DOHH2 (cell line): Measurements from ENCODE around the gene SLC6A6.

ENCODE experiments used
- H3F3A ChIP-seq: fragments of 200-600 bp; sonication (generic), shearing (Covaris generic); 2 replicates; pipeline ENCODE4 v1.6.0; 2016; ENCODE audit warnings: antibody characterized with exemption, mild to moderate bottlenecking; ENCODE audit not compliant: control insufficient read depth, insufficient read depth
- H3K27ac ChIP-seq: fragments of 200-600 bp; sonication (generic); 2 replicates; pipeline ENCODE4 v1.5.1; 2014; ENCODE audit warnings: low read depth, mild to moderate bottlenecking, low read length, moderate library complexity
- H3K27me3 ChIP-seq: fragments of 200-600 bp; sonication (generic); 2 replicates; pipeline ENCODE4 v1.6.1; 2014; ENCODE audit warnings: mild to moderate bottlenecking, low read length, mixed read lengths; ENCODE audit not compliant: control insufficient read depth
- H3K36me3 ChIP-seq: fragments of 200-600 bp; sonication (generic); 2 replicates; pipeline ENCODE4 v1.6.1; 2014; ENCODE audit warnings: mild to moderate bottlenecking, low read length, moderate library complexity, mixed read lengths; ENCODE audit not compliant: control insufficient read depth
- H3K4me1 ChIP-seq: fragments of 200-600 bp; sonication (generic); 2 replicates; pipeline ENCODE4 v1.6.1; 2014; ENCODE audit warnings: mild to moderate bottlenecking, low read length, mixed read lengths; ENCODE audit not compliant: control insufficient read depth
- H3K4me2 ChIP-seq: fragments of 200-600 bp; sonication (generic); 2 replicates; pipeline ENCODE4 v1.6.0; 2014; ENCODE audit warnings: mild to moderate bottlenecking, low read length, moderate library complexity
- H3K4me3 ChIP-seq: fragments of 200-600 bp; sonication (generic); 2 replicates; pipeline ENCODE4 v1.5.1; 2014; ENCODE audit warnings: mild to moderate bottlenecking, low read length, mixed read lengths
- H3K79me2 ChIP-seq: fragments of 200-600 bp; sonication (generic); 2 replicates; pipeline ENCODE4 v1.6.1; 2014; ENCODE audit warnings: mild to moderate bottlenecking, low read length, mixed read lengths; ENCODE audit not compliant: control insufficient read depth
- H3K9me2 ChIP-seq: fragments of 200-600 bp; sonication (generic); replicated peaks from 2 replicates; pipeline ENCODE4 v1.6.1; 2014; ENCODE audit warnings: mild to moderate bottlenecking, low read length, mixed read lengths; ENCODE audit not compliant: control insufficient read depth
- H3K9me3 ChIP-seq: fragments of 200-600 bp; sonication (generic); 2 replicates; pipeline ENCODE4 v1.6.1; 2014; ENCODE audit warnings: antibody characterized with exemption, low read length, mixed read lengths; ENCODE audit not compliant: control insufficient read depth, insufficient read depth
- H4K20me1 ChIP-seq: fragments of 200-600 bp; sonication (generic); 2 replicates; pipeline ENCODE4 v1.6.0; 2014; ENCODE audit warnings: low read depth, mild to moderate bottlenecking, antibody characterized with exemption, low read length, moderate library complexity; ENCODE audit not compliant: control insufficient read depth, insufficient read depth
- EZH2phosphoT487 ChIP-seq: fragments of 200-600 bp; sonication (generic); IDR thresholded peaks from 2 replicates; pipeline ENCODE4 v1.6.1; 2017; ENCODE audit warnings: borderline replicate concordance, mild to moderate bottlenecking, antibody characterized with exemption, low read length, moderate library complexity, mixed read lengths
- TF ChIP-seq, protein P1 (sequence below): fragments of 200-600 bp; sonication (generic); IDR thresholded peaks from one replicate; pipeline ENCODE4 v1.5.1; 2014; ENCODE audit warnings: antibody characterized with exemption, mild to moderate bottlenecking, low read depth, low read length; ENCODE audit not compliant: poor library complexity, severe bottlenecking

SLC6A6 gene

DNA sequence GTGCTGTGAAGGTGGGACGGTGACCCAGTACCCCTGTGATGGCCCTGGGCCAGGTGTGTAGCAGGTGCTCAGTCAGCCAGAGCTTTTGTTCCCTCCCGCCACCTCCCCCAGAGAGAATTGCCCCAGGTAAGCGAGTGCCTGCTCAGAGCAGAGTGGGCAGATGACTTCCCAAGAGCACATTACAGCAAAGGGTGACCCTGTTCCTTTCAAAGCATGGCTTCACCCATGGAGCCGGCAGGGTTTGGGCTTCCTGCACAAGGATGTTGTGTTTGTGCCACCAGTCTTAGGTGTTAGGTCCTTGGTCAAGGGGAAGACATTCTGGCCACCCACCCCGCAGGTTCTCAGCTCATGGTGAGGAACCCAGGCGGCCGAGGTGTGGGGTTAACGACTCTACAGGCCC lies 30.7 kb downstream of the SLC6A6 start:
- Histone ChIP-seq H4K20me1 (peaks cover 15% of the 10 kb centered on the region), H3K4me2 (peak overlapping the region; percentile 75), H3K9me2 (no peaks in the 10 kb centered on the region), H3K36me3 (peaks cover 34% of the 10 kb centered on the region), H3K4me1 (peaks cover 59% of the 10 kb centered on the region), H3K27me3 (no peaks in the 10 kb centered on the region), H3F3A (peaks cover 36% of the 10 kb centered on the region), H3K9me3 (no peaks in the 10 kb centered on the region), H3K79me2 (peaks cover 87% of the 10 kb centered on the region), H3K4me3 (peak overlapping the region; percentile 64), H3K27ac (peak overlapping the region; percentile 83)
- TF ChIP-seq, protein P1, sequence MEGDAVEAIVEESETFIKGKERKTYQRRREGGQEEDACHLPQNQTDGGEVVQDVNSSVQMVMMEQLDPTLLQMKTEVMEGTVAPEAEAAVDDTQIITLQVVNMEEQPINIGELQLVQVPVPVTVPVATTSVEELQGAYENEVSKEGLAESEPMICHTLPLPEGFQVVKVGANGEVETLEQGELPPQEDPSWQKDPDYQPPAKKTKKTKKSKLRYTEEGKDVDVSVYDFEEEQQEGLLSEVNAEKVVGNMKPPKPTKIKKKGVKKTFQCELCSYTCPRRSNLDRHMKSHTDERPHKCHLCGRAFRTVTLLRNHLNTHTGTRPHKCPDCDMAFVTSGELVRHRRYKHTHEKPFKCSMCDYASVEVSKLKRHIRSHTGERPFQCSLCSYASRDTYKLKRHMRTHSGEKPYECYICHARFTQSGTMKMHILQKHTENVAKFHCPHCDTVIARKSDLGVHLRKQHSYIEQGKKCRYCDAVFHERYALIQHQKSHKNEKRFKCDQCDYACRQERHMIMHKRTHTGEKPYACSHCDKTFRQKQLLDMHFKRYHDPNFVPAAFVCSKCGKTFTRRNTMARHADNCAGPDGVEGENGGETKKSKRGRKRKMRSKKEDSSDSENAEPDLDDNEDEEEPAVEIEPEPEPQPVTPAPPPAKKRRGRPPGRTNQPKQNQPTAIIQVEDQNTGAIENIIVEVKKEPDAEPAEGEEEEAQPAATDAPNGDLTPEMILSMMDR, result no peak
- TF ChIP-seq EZH2phosphoT487, result no peak

DNA sequence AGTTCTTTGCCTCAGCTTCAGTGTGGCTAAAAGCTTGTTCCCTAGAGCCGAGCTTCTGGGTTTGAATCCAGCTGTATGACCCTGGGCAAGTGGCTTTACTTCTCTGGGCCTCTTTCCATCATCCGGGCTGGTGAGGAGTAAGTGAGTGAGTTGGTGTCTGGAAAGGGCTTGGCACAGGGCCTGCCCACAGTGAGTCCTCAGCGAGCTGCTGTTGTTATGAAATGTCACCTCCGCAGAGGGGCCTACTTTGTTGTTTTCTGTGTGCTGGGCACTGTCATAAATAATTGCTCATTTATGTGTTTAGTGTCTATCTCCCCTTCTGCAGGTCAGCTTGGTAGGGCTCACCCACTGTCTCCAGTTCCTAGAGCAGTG lies 31.7 kb downstream of the SLC6A6 start:
- Histone ChIP-seq H3K36me3 (peaks cover 34% of the 10 kb centered on the region), H3K9me3 (no peaks in the 10 kb centered on the region), H3K9me2 (no peaks in the 10 kb centered on the region), H4K20me1 (peaks cover 20% of the 10 kb centered on the region), H3K4me2 (no peak overlapping the region), H3K27me3 (no peaks in the 10 kb centered on the region), H3K27ac (no peak overlapping the region), H3K4me1 (peaks cover 59% of the 10 kb centered on the region), H3K79me2 (peaks cover 88% of the 10 kb centered on the region), H3K4me3 (no peak overlapping the region), H3F3A (peaks cover 27% of the 10 kb centered on the region)
- TF ChIP-seq EZH2phosphoT487, result no peak
- TF ChIP-seq, protein P1, result no peak

DNA sequence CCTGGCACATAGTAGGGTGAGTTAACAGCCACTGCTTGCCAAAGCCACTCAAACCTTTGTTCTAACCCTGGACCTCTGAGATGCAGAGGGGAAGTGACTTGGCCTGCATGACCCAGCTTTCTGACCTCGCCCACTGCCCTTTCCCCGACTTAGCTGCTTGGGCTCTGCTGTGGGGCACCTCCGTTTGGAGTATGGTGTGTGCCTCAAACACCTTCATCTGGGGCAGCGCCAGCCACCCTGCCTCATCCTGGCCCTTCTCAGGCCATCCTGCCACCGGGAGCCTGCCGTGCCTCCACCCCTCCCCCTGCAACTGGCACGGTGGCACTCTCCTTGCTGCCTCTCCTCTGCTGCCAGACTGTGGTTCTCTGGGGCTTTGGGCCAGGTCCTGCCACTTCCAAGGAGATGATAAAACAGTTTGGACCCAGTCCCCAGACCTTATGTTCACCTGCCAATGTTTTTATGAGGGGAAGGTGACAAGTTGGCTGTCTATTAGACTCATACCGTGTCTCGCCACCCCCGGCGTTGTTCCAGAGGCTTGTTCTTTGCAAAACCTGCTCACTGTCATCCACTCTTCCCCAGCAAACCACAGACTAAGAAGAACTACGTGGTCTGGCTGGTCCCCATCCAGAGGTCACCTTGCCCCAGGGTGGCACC lies 32.2 kb downstream of the SLC6A6 start:
- peaks cover 88% of the 10 kb centered on the region for H3K79me2 ChIP-seq
- TF ChIP-seq EZH2phosphoT487, result no peak
- TF ChIP-seq, protein P1, result no peak
- no peak overlapping the region for H3K27ac ChIP-seq
- H3K4me3 ChIP-seq, result no peak overlapping the region
- H3K27me3 ChIP-seq, result no peaks in the 10 kb centered on the region
- H3K36me3 ChIP-seq, result peaks cover 30% of the 10 kb centered on the region
- H4K20me1 ChIP-seq, result peaks cover 22% of the 10 kb centered on the region
- H3F3A ChIP-seq, result peaks cover 22% of the 10 kb centered on the region
- no peaks in the 10 kb centered on the region for H3K9me2 ChIP-seq
- H3K4me1 ChIP-seq, result peaks cover 59% of the 10 kb centered on the region
- H3K9me3 ChIP-seq, result no peaks in the 10 kb centered on the region
- no peak overlapping the region for H3K4me2 ChIP-seq
